HG02759 (cell line): ENCODE results near the gene CUBN.

Experiments
- ATAC-seq: cut with Tn5 transposase; IDR thresholded peaks from one replicate; pipeline ENCODE4 v1.9.1; 2021; ENCODE audit warnings: mild to moderate bottlenecking, moderate library complexity; ENCODE audit not compliant: unreplicated experiment

CUBN gene

DNA sequence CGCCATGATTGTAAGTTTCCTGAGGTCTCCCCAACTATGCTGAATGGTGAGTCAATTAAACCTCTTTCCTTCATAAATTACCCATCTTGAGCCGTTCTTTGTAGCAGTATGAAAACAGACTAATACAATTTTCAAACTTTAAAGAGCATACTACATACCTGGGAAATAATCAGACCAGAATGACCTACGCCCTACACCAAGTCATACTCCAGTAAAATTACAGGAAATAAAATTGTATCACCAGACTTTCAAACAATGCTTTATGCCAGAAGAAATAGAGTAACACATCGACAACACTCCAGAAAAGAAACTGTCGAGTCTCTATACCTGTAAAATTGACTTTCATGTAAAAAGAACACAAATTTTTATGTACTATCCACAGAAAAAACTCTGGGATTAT, 331.0 kb downstream of the CUBN start:
- no peak for ATAC-seq

DNA sequence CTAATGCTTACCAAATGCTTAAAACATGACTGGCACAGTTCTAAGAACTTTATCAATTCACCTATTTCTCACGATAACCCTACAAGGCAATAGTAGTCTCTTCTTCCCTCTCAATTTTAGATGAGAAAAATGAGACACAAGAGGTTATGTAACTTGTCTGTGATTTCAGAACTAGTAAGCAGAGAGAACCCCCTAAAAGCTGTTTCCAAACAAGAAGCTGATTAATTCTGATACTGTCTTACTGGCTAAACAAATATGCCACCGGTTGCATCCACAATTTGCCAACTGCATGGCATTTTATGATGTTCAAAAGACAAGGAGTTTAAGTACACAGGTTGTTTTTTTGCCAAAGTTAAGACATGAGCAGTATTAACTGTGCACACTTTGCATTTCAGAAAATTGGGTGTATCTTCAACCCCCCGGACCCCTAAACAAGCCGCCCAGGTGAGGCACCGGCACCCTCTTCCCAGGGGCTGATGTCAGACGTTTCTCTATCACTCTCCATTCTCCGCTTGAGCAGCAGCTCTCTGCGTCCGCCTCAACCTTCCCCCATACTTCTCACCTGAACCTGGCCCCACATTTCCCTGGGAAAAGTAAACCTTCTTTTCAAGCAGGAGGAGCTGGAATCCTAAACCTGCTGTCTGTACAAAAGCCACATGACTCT, 334.1 kb downstream of the CUBN start:
- no peak for ATAC-seq

DNA sequence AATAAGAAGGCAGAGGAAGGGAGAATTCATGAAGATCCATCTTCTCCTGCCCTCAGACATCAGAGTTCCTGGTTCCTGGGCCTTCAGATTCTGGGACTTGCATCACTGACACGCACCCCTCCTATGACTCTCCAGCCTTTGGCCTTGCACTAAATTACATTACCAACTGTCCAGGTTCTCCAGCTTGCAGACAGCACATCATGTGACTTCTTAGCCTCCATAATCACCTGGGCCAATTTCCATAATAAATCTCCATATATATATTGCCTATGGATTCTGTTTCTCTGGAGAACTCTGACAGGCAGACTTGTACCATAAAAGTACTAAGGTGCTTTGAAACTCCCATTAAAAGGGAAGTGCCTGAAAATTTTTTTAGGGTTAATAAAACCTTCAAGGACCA, 335.6 kb downstream of the CUBN start:
- no peak for ATAC-seq

DNA sequence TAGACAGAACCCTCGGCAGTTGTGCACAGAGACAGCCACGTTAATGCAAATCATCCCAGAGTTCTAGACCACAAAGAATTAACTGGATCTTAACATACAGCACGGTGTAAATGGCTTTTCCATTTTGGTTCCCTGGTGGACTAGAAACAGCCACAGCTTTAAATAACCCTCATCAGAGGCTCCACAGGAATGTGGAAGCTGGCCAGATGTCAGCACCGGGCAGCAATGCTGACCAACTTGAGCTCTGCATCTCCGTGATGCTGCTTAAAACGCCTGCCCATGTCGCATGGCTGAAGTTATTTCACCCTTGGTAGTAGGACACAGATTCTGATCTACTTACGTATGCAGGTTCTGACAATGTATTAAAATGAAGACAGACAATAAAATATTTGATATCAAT, 336.9 kb downstream of the CUBN start:
- ATAC-seq, result no peak

DNA sequence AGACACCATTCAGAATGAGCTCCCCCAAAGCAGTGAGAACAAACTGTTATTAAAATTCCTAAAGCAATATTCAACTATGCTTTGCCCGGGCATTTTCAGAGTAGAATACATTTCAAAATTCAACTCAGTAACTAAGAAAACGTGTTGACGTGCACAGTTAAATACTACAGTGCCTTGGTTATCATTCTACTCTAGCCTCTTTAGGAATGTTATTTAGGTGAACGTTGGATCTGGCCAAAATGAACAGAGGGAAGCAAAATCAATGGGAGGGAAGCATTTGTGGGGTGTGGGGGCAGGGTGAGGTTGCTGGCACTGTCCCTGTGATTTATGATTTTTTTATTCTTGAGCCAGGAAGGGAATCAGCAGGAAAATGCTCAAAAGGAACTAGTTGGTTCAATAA, 339.8 kb downstream of the CUBN start:
- ATAC-seq, result no peak

DNA sequence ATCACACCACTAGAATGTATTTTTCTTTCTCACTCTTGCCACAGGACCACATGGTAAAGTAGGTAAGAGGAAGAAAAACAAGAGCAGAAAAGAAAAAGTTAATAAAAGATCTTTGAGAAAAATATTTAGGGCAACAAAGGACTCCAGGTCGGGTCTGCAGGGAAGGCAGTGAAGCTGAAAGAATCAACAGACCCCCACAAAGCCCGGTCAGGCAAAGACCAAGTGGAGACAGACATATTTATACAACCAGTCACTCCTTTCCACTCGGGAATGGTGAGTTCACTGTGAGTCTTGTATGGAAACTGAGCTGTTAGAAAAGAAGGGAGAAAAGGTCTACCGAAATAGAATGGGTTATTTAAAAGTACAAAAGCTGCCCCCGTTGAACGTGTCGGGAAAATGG, 340.4 kb downstream of the CUBN start:
- no peak for ATAC-seq

DNA sequence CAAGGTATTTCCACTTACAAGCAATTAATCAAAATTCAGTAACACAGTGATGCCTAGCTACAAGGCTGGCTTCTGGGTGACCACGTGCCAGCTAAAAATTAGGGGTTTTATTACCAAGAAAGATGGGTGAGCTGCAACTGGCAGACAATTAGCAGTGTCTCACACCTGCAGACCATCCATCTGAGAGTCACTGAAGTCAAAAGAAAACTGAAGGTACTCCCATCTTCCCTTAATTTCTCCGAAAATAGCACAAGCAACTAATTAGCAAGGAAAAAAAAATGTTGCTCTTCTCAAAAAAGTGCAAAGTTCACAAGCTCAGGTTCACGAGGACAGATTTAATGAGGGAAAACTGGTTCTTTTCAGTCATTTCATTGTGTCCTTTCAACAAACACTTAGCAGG, 340.8 kb downstream of the CUBN start:
- ATAC-seq, result no peak

DNA sequence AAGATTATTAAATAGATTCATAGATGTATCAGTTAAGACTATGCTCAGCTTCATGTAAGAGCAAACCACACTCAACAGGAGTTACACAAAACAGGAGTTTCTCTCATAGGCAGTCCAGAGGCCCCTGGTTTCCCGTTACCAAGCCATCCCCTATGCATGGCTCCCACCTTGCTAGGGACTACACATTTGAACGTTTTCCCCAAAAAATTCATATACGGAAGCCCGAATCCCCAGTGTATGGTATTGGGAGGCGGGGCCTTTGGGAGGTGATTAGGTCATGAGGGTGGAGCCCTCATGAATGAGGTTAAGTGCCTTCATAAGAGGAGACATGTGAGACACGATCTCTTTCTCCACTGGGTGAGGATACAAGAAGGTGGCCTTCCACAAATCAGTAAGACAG, 341.5 kb downstream of the CUBN start:
- ATAC-seq, result peak; percentile 36

DNA sequence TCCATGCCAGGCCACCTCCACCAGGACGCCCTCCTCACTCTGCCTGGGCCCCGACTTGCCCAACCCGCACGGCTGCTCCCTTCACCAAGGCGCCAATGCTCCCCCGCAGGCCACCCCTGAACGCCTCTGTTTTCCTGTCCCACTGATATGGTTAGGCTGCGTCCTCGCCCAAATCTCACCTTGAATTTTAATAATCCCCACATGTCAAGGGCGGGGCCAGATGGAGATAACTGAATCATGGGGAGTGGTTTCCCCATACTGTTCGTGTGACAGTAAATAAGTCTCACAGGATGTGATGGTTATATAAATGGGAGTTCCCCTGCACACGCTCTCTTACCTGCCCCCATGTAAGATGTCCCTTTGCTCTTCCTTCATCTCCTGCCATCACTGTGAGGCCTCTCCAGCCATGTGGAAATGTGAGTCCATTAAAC, 342.2 kb downstream of the CUBN start:
- ATAC-seq, result peak; percentile 78

DNA sequence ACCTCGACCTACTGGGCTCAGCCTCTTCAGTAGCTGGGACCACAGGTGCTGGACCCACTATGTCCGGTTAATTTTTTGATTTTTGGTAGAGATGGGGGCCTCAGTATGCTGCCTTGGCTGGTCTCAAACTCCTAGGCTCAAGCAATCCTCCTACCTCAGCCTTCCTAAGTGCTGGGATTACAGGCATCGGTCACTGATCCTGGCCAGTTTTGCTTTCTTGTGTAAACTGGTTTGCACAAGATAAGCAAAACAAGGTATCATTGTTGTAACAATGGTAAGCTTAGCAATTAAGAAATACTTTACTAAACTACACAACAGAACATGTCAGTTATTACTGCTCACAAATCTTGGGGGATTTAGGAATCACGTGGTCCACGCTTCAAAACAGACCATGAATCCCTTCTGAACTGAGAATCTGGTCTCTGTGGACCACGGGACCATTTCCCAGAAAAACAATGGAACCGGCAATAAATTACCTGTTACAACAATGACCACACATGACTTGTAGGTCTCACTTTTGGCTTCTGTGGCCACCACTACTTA, 349.2 kb downstream of the CUBN start:
- ATAC-seq, result no peak

DNA sequence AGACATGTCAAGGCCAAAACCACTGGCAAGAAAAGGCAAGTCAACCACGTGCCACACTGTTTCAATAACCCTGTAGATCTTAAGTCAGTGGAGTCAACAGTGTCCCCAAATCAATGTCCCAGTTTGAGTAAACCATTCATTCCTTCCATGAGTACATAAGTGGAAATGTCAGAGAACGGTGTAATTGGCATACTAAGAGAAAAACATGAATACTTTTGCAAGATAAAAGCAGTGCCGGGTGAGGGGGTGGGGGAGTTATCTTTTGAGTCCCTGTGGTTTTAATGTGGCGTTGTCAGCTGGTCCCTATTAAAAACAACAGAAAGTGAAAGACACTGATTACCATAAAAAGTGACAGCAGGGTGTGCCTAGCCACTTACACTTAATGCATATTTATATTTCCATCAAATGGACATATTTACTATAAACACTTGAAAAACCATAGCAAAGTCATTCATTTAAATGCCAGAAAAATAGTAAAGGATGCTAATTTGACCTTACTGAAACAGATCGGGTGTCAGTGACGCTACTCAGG, 350.2 kb downstream of the CUBN start:
- peak; percentile 77 for ATAC-seq

DNA sequence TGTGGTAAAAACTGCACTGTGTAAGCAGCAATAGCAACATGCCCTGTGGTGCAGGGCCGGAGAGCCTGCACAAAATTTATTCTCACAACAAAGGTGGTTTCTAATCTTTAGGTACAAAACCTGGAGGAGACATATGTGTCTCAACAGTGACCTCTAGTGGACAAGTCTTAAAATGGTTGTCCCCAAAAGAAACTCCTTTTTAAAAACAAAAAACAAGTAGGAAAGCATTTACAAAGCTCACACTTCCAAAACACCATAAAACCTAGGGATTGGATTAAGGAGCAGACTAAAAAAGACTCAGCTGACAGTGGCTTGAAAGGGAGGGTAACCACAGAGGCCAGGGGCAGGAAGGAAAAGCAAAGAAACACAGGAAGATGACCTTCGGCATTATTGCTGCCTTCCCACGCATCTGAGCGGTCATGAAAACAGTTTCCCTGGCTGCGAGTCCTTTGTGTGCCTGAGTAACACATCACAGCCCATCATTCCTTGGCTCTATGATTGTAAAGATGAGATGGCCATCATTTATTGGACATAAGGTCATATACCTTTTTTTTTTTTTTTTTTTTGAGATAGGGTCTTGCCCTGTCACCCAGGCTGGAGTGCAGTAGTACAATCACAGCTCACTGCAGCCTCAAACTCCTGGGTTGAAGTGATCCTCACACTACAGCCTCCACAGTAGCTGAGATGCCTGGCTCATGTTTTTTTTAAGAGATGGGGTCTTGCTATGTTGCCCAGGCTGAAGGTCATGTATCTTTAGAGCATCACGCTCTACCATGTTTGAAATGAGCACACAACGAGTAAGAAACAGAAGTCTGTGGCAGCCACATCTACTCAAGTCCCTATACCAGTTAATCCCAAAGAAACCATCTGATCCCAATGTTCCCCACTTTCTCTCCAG, 351.9 kb downstream of the CUBN start:
- no peak for ATAC-seq

DNA sequence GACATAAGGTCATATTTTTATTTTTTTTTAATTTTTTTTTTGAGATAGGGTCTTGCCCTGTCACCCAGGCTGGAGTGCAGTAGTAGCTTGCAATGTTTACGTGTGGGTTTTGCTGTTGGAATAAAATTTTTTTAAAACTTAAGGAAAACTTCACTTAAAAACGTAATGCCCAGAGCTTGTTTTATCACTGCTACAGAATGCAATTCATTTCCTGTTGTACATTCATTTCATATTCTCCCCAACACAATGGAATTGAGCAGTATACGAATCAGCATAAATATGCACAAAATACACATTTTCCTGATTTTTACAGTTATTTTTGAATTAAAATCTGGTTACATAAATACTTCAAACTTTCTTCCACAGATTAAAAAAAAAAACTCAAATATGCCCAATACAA, 352.7 kb downstream of the CUBN start:
- no peak for ATAC-seq
